GM18502 (cell line): Measurements from ENCODE around the gene ZSCAN2.

ENCODE experiments used
- ATAC-seq: cut with Tn5 transposase; IDR thresholded peaks from one replicate; pipeline ENCODE4 v1.9.1; 2021; ENCODE audit warnings: mild to moderate bottlenecking; ENCODE audit not compliant: unreplicated experiment, poor library complexity

Gene ZSCAN2

GRCh38 chr15:84659904-84660781, 59.3 kb downstream of the ZSCAN2 start:
- ATAC-seq = no peak

DNA sequence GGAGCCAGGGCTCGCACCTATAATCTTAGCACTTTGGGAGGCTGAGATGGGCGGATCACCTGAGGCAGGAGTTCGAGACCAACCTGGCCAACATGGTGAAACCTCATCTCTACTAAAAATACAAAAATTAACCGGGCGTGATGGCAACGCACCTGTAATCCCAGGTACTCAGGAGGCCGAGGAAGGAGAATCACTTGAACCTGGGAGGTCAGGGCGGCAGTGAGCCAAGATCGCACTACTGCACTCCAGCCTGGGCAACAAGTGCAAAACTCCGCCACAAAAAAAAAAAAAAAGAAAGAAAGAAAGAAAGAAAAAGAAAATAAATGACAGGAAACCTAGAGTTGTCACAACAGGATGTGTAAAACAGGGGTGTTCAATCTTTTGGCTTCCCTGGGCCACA, 60.2 kb downstream of the ZSCAN2 start:
- ATAC-seq = no peak

DNA sequence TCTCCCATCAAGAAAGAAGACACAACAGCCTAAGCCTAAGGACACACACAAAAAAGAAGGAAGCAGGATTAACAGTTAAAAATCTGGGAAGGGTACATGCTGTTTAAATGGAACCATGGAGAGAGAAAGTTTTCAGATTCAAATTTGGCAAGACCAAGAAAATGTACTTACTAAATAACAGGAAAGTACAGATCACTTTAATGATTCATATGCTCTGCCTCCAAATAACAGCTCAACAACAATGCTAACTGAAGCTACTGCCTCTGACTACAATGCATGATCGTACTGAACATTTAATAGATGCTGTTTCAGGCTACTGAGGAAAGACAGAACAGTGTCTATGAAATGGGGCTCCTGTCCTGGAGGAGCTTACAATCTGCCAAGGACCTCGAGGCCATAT, 65.6 kb downstream of the ZSCAN2 start:
- no peak for ATAC-seq

GRCh38 chr15:84668221-84668982, 67.6 kb downstream of the ZSCAN2 start:
- ATAC-seq = no peak

DNA sequence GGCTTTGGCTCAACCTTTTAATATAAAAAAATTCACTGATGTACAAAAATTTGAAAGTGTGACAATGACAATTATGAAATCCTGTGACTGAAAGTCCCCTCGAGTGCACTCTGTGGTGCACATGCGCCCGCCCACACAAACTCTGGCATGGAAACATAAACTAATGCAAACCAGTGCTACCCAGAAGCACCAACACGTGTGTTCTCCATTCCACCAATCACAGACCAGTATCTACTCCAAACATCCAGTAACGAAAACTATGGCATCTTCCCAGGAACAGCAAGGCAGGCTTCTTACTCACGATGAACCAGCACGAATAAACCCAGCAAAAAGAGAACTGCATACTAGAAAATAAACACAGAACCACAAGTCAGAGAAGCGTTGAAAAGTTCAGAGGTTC, 68.9 kb downstream of the ZSCAN2 start:
- ATAC-seq = no peak

DNA sequence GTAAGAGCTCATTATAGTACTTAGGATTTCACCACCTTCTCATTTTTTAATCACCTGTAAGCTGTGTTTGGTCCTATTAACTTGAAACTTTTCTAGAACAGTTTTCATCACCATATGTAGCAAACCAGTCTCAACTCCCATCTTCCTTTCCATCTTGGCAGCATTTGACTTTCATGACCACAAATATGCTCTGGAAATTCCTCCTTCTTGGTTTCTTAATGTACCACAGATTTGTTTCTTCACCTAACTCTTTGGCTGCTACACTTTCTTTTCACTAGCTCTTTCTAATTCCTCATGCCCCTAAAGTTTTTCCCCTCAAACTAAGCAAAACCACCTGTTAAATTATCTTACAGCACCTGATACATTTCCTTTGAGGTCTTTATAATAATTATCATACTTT, 70.4 kb downstream of the ZSCAN2 start:
- no peak for ATAC-seq
